ENCODE data around the gene PELI2.

DNA sequence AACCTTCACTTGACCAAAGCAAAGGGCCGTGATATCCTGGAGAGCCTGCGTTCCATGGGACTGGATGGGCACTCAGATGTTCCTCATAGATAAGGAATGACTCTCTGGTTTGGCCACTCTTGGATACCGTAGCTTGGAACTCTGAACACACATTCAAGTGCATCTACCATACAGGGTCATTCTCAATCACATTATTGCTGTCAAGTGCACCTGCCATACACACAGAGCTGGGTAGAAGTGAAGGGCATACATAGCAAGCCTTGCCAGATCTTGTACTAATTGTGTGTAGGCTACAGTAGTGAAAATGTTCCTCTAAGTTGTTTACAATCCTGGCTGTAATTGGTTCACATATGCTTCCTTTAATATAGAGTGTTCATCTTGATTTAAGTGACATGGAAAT, 58.3 kb downstream of the PELI2 start:
- TF ChIP-seq POLR2AphosphoS5 (IDR thresholded peaks at IDR 0.05; ENCODE audit: low read depth, low read length) = no peak
- TF ChIP-seq TAF1 (IDR thresholded peaks at IDR 0.05; ENCODE audit: borderline replicate concordance, low read depth, low read length) = no peak
